Left lung (tissue), 10 donors: ENCODE results near the gene COMMD1. TPM values are rescaled to one million over a fixed set of nuclear protein-coding genes. Genes with fewer than 3 reads are reported as not detected.

Experiments used
- ATAC-seq: fragments of 200-7000 bp; cut with Tn5 transposase; one replicate; pipeline ENCODE4 v1.9.1; 2020; ENCODE audit warnings: moderate library complexity
- DNase-seq, 4 donors: peaks; one replicate each; pipeline ENCODE4 v3.0.0-alpha.2; 2013 to 2020
- H3K27ac ChIP-seq, 2 donors: fragments of 200-600 bp; sonication (generic) in 1 of 2; one replicate each; pipeline versions ENCODE4 v1.5.0 to v1.8.0; 2020 to 2021
- H3K27me3 ChIP-seq, 2 donors: fragments of 200-600 bp; sonication (generic) in 1 of 2; one replicate each; pipeline versions ENCODE4 v1.5.0 to v1.8.0; 2020 to 2021
- H3K36me3 ChIP-seq, 2 donors: fragments of 200-600 bp; sonication (generic) in 1 of 2; one replicate each; pipeline versions ENCODE4 v1.5.0 to v1.8.0; 2020 to 2021
- H3K4me1 ChIP-seq, 2 donors: fragments of 200-600 bp; one replicate each; pipeline ENCODE4 v1.8.0; 2021
- H3K4me3 ChIP-seq, 2 donors: fragments of 200-600 bp; sonication (generic) in 1 of 2; one replicate each; pipeline versions ENCODE4 v1.5.0 to v1.8.0; 2020 to 2021; ENCODE audit warnings: mild to moderate bottlenecking in 1 of 2
- H3K9me3 ChIP-seq, 2 donors: fragments of 200-600 bp; sonication (generic) in 1 of 2; one replicate each; pipeline versions ENCODE4 v1.5.0 to v1.8.0; 2020 to 2021
- intact Hi-C, 2 donors: fragments of 100-400 bp; cut with DNase I; formaldehyde crosslinking; loops; one replicate each; pipeline versions ENCODE4 v1.11.2 to v1.14.2; 2022
- polyA plus RNA-seq, 6 donors: library from polyadenylated mRNA; unstranded; fragments of 120-200 nt; gene quantifications; one replicate each; pipeline ENCODE4 v1.2.1, GENCODE V29; 2013; ENCODE audit not compliant: insufficient read length in 6 of 6
- total RNA-seq, 2 donors: library from RNA; stranded (reverse); fragmentation: NEBNext Ultra II Directional; extraction: Animal tissue kit (Norgen Biotek cat#: 25700); gene quantifications; one replicate each; pipeline ENCODE4 v1.2.1, GENCODE V29; 2021
- TF ChIP-seq, protein P1 (sequence below), 2 donors: fragments of 200-600 bp; sonication (generic) in 1 of 2; IDR thresholded peaks; one replicate each; pipeline versions ENCODE4 v1.5.0 to v1.8.0; 2021; ENCODE audit warnings: antibody characterized with exemption in 2 of 2
- donor health status: DM: no; HTN: yes; CAD: no.
- donor health status: DM: no; HTN: no; CAD: no.

COMMD1 gene
- total and polyA plus RNA-seq, 8 donors, result 34.1 to 91.5 (median 77.3) TPM

DNA sequence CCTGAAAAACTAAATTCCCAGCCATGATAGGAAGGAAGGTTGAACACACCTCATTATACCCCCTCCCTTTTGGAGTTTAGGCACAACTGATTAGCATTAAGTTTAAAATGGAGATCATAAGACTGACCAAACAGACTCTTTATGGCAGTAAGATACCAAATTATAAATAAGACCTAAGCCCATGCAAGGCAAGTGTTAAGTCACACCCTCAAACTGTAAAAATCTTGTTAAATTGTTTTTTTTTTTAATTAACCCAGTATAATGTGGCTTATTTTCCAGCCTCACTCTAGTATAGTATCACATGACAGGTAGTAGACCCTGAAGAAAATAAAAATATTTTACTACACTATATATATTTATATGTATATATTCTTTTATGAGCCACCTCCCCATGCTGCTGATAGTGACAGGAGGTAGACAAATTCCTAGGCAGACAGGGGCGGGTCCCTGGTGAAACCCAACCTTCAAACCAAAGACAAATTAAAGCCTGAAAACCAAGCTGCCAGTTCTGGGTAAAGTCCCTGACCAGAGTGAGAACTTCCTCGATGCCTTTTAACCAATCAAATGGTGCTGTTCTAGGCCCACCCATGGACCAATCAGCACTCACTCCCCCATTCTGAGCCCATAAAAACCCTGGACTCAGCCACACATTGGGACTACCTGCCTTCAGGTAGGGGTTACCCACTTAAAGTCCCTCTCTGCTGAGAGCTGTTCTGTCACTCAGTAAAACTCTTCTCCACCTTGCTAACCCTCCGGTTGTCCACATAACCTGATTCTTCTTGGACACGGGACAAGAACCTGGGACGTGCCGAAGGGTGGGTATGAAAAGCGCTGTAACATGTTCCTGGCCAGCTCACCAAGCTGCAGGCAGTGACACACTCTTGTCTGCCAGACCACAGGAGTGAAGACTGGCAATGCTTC, 166.5 kb downstream of the COMMD1 start:
- DNase-seq, result no peak
- intact Hi-C loops, result no loop called here

DNA sequence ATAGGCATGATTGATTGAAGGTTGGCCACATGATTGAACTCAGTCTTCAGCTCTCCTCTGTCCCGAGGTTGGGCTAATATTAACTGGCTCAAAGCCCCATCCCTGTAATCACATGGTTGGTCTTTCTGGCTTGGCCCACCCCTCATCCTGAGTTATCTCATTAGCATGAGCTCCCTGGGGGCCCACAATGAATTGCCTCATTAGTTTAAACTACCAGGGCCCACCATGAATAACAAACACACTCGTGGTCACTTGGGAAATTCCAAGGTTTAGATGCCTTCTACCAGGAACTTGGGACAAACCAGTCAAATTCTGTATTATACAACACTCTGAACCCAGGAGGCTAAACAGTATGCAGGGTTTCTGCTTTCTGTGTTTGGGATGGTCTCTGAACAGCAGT, 168.8 kb downstream of the COMMD1 start:
- no peak for ATAC-seq
- no peak overlapping the region for H3K27ac ChIP-seq
- peaks cover 0 to 18% of the 10 kb centered on the region in 2 donors for H3K9me3 ChIP-seq
- TF ChIP-seq, protein P1, sequence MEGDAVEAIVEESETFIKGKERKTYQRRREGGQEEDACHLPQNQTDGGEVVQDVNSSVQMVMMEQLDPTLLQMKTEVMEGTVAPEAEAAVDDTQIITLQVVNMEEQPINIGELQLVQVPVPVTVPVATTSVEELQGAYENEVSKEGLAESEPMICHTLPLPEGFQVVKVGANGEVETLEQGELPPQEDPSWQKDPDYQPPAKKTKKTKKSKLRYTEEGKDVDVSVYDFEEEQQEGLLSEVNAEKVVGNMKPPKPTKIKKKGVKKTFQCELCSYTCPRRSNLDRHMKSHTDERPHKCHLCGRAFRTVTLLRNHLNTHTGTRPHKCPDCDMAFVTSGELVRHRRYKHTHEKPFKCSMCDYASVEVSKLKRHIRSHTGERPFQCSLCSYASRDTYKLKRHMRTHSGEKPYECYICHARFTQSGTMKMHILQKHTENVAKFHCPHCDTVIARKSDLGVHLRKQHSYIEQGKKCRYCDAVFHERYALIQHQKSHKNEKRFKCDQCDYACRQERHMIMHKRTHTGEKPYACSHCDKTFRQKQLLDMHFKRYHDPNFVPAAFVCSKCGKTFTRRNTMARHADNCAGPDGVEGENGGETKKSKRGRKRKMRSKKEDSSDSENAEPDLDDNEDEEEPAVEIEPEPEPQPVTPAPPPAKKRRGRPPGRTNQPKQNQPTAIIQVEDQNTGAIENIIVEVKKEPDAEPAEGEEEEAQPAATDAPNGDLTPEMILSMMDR (IDR thresholded peaks at IDR 0.05), result no peak
- no peak for DNase-seq
- intact Hi-C loops, result no loop called here
- no peaks in the 10 kb centered on the region for H3K27me3 ChIP-seq
- H3K4me1 ChIP-seq, result no peaks in the 10 kb centered on the region
- peaks cover 0 to 10% of the 10 kb centered on the region in 2 donors for H3K36me3 ChIP-seq
- H3K4me3 ChIP-seq, result no peak overlapping the region

More for the DNA sequence above, 166.5 kb downstream of the COMMD1 start:
- Histone ChIP-seq H3K9me3 (peaks cover 0 to 18% of the 10 kb centered on the region in 2 donors), H3K4me3 (no peak overlapping the region), H3K4me1 (no peaks in the 10 kb centered on the region), H3K36me3 (peaks cover 0 to 10% of the 10 kb centered on the region in 2 donors), H3K27ac (no peak overlapping the region), H3K27me3 (no peaks in the 10 kb centered on the region)
- ATAC-seq, result no peak
- TF ChIP-seq, protein P1 (IDR thresholded peaks at IDR 0.05), result no peak

DNA sequence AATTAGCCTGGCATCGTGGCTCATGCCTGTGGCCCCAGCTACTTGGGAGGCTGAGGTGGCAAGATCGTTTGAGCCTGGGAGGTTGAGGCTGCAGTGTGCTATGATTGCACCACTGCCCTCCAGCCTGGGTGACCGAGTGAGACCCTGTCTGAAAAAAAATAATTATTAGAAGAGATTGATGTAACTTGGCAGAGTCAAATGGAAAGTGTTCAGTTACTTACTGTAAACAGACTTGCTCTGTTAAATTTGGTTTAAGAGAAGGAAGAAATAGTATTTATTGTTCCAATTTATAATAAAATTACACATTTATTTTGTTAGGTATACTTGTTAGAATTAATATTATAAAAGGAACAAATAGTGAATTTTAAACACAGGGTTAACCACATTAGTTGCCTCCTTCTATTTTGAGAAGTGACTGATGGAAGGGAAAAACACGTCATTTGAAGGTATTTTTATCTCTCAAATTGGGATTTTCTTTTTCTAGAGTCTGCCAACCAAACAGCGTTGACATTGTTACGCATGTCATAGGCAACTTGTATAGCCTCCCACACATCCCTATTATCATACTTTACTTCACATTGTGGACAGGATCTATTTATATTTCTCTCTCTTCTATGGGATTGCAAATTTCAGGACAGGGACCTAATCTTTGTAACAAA, 171.6 kb downstream of the COMMD1 start:
- Histone ChIP-seq H3K36me3 (peaks cover 0 to 9% of the 10 kb centered on the region in 2 donors), H3K9me3 (peaks cover 0 to 9% of the 10 kb centered on the region in 2 donors), H3K27ac (no peak overlapping the region), H3K27me3 (no peaks in the 10 kb centered on the region), H3K4me1 (no peaks in the 10 kb centered on the region), H3K4me3 (no peak overlapping the region)
- intact Hi-C loops, result no loop called here
- no peak for ATAC-seq
- TF ChIP-seq, protein P1 (IDR thresholded peaks at IDR 0.05), result no peak
- DNase-seq, result peak in 1 of 4 donors; percentile 28

DNA sequence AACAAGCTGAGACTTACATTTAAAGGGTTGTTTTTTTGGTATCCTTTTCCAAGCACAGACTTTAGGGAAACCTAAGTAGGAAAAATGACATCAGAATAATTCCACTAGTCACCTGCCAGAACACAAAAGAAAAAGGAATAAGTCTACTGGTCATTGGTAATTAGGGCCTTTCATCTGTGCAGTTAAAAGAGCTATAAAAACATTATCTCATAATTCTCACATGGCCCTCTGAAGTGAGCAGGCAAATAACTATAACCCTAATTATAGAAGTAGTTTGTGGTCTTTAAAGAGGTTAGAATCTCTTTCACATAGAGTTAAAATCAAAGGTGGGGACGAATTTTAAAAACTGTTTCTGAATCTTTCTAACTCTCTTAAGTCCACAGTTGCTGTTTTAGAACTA, 179.3 kb downstream of the COMMD1 start:
- H3K27me3 ChIP-seq, result no peaks in the 10 kb centered on the region
- no peak overlapping the region for H3K27ac ChIP-seq
- ATAC-seq, result no peak
- TF ChIP-seq, protein P1 (IDR thresholded peaks at IDR 0.05), result no peak
- no peaks in the 10 kb centered on the region for H3K9me3 ChIP-seq
- H3K4me3 ChIP-seq, result no peak overlapping the region
- intact Hi-C loops, result no loop called here
- H3K36me3 ChIP-seq, result no peaks in the 10 kb centered on the region
- DNase-seq, result no peak
- no peaks in the 10 kb centered on the region for H3K4me1 ChIP-seq

DNA sequence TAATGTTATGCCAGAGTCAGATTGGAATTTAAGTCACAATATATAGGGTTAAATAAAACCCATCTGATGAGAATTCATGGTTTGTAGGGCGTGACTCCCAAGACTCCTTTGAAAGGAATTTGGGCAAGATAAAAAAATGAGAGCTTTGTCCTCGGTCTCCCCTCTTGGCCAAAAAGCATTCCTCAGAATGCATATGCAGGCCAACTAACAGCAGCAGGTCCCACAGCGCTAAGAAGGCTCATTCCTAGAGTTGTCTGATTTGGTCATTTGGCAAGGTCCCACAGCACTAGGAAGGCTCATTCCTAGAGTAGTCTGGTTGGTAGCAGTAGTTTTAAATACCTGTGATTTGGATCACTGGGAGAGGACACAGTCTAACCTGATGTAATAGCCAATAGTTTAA, 184.2 kb downstream of the COMMD1 start:
- H3K27ac ChIP-seq, result no peak overlapping the region
- ATAC-seq (no peak), DNase-seq (no peak)
- no peaks in the 10 kb centered on the region for H3K9me3 ChIP-seq
- H3K36me3 ChIP-seq, result no peaks in the 10 kb centered on the region
- no peak overlapping the region for H3K4me3 ChIP-seq
- H3K27me3 ChIP-seq, result no peaks in the 10 kb centered on the region
- H3K4me1 ChIP-seq, result no peaks in the 10 kb centered on the region
- intact Hi-C loops, result no loop called here
- TF ChIP-seq, protein P1 (IDR thresholded peaks at IDR 0.05), result no peak
